ENCODE results near the gene PHF2. TPM values are rescaled to one million over a fixed set of nuclear protein-coding genes. Genes with fewer than 3 reads are reported as not detected.

Gene PHF2
- polyA plus RNA-seq, 1 of the 3 experiments (the other 2 are of a cell fraction) = 11.2 TPM

DNA sequence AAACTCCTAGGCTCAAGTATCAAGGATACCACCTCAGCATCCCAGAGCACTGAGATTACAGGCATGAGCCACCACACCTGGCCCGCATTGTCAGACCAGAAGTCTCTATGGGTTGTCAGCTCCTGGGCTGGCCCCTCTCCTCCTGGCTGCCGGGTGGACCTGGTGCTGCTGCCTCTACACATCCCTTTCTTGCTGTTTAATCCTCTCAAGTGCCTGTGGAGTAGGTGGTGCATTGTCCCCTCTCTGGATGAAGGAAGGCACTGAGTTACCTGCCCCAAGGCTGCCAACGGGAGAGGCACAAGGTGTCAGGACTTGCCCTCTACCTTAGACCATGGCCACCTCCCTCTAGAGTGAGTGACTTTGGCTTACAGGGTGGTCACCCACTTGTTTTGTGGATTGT lies 37.4 kb downstream of the PHF2 start:
- no peak overlapping the region for H3K4me2 ChIP-seq
- ChIA-PET POLR2A (no interaction called here), CTCF (no interaction called here)
- no peak overlapping the region for H2AFZ ChIP-seq (ENCODE audit: low read depth)
- 0% methylated on average over 1 of the region's 3 CpGs for WGBS (ENCODE audit: low lambda C conversion rate)
- H3K27ac ChIP-seq (ENCODE audit: low read depth in 2 of 2, low read length in 1 of 2) = no peak overlapping the region
- no peak for DNase-seq
- H3K27me3 ChIP-seq (ENCODE audit: insufficient read depth) = no peaks in the 10 kb centered on the region
- no peaks in the 10 kb centered on the region for H3F3A ChIP-seq (replicated peaks; ENCODE audit: insufficient read depth)
- no peaks in the 10 kb centered on the region; a peak in 1 of 4 replicates for H3K4me1 ChIP-seq (ENCODE audit: control insufficient read depth in 1 of 2, insufficient read depth in 2 of 2, low read depth in 1 of 2, low read length in 1 of 2)
- H3K4me3 ChIP-seq (ENCODE audit: low read depth in 2 of 2, low read length in 1 of 2) = no peak overlapping the region
- peaks cover 15% of the 10 kb centered on the region; the same call in 1 of the 2 replicates for H4K20me1 ChIP-seq (ENCODE audit: insufficient read depth)
- H3K9ac ChIP-seq = no peak overlapping the region
- H3K9me3 ChIP-seq = no peaks in the 10 kb centered on the region
- TF ChIP-seq CHD2 (IDR thresholded peaks at IDR 0.05; ENCODE audit: low read length, partially characterized antibody) (no peak), RCOR1 (IDR thresholded peaks at IDR 0.05; ENCODE audit: low read length) (no peak), SIN3A (IDR thresholded peaks at IDR 0.05; ENCODE audit: borderline replicate concordance, low read depth, low read length) (no peak), FOSL2 (IDR thresholded peaks at IDR 0.05; ENCODE audit: borderline replicate concordance, low read depth) (no peak), RFX5 (IDR thresholded peaks at IDR 0.05; ENCODE audit: low read length) (no peak), POLR2AphosphoS5 (IDR thresholded peaks at IDR 0.05; ENCODE audit: low read depth, low read length) (no peak), MEF2A (IDR thresholded peaks at IDR 0.05; ENCODE audit: borderline replicate concordance, low read depth) (no peak), EP300 (IDR thresholded peaks at IDR 0.05; ENCODE audit: borderline replicate concordance in 1 of 2, low read depth in 1 of 2, low read length in 1 of 2) (no peak), EZH2phosphoT487 (IDR thresholded peaks at IDR 0.05; ENCODE audit: borderline replicate concordance, low read depth) (no peak), FOXJ3 (CRISPR knock-in tag; IDR thresholded peaks at IDR 0.05) (no peak), ELF1 (IDR thresholded peaks at IDR 0.05) (no peak), YY1 (IDR thresholded peaks at IDR 0.05; ENCODE audit: low read depth) (no peak), SMC3 (IDR thresholded peaks at IDR 0.05; ENCODE audit: low read depth, low read length) (no peak), MXI1 (IDR thresholded peaks at IDR 0.05; ENCODE audit: low read depth, low read length) (no peak)
- TF ChIP-seq, protein P1, sequence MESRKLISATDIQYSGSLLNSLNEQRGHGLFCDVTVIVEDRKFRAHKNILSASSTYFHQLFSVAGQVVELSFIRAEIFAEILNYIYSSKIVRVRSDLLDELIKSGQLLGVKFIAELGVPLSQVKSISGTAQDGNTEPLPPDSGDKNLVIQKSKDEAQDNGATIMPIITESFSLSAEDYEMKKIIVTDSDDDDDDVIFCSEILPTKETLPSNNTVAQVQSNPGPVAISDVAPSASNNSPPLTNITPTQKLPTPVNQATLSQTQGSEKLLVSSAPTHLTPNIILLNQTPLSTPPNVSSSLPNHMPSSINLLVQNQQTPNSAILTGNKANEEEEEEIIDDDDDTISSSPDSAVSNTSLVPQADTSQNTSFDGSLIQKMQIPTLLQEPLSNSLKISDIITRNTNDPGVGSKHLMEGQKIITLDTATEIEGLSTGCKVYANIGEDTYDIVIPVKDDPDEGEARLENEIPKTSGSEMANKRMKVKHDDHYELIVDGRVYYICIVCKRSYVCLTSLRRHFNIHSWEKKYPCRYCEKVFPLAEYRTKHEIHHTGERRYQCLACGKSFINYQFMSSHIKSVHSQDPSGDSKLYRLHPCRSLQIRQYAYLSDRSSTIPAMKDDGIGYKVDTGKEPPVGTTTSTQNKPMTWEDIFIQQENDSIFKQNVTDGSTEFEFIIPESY (IDR thresholded peaks at IDR 0.05; ENCODE audit: borderline replicate concordance, low read depth) = no peak
- TF ChIP-seq, protein P2, sequence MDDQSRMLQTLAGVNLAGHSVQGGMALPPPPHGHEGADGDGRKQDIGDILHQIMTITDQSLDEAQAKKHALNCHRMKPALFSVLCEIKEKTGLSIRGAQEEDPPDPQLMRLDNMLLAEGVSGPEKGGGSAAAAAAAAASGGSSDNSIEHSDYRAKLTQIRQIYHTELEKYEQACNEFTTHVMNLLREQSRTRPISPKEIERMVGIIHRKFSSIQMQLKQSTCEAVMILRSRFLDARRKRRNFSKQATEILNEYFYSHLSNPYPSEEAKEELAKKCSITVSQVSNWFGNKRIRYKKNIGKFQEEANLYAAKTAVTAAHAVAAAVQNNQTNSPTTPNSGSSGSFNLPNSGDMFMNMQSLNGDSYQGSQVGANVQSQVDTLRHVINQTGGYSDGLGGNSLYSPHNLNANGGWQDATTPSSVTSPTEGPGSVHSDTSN (IDR thresholded peaks at IDR 0.05) = no peak
- TF ChIP-seq, protein P3, sequence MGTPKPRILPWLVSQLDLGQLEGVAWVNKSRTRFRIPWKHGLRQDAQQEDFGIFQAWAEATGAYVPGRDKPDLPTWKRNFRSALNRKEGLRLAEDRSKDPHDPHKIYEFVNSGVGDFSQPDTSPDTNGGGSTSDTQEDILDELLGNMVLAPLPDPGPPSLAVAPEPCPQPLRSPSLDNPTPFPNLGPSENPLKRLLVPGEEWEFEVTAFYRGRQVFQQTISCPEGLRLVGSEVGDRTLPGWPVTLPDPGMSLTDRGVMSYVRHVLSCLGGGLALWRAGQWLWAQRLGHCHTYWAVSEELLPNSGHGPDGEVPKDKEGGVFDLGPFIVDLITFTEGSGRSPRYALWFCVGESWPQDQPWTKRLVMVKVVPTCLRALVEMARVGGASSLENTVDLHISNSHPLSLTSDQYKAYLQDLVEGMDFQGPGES (IDR thresholded peaks at IDR 0.05; ENCODE audit: low read depth, low read length) = no peak
- TF ChIP-seq, protein P4, sequence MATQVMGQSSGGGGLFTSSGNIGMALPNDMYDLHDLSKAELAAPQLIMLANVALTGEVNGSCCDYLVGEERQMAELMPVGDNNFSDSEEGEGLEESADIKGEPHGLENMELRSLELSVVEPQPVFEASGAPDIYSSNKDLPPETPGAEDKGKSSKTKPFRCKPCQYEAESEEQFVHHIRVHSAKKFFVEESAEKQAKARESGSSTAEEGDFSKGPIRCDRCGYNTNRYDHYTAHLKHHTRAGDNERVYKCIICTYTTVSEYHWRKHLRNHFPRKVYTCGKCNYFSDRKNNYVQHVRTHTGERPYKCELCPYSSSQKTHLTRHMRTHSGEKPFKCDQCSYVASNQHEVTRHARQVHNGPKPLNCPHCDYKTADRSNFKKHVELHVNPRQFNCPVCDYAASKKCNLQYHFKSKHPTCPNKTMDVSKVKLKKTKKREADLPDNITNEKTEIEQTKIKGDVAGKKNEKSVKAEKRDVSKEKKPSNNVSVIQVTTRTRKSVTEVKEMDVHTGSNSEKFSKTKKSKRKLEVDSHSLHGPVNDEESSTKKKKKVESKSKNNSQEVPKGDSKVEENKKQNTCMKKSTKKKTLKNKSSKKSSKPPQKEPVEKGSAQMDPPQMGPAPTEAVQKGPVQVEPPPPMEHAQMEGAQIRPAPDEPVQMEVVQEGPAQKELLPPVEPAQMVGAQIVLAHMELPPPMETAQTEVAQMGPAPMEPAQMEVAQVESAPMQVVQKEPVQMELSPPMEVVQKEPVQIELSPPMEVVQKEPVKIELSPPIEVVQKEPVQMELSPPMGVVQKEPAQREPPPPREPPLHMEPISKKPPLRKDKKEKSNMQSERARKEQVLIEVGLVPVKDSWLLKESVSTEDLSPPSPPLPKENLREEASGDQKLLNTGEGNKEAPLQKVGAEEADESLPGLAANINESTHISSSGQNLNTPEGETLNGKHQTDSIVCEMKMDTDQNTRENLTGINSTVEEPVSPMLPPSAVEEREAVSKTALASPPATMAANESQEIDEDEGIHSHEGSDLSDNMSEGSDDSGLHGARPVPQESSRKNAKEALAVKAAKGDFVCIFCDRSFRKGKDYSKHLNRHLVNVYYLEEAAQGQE (IDR thresholded peaks at IDR 0.05; ENCODE audit: low read depth, low read length) = no peak
- TF ChIP-seq, protein P5, sequence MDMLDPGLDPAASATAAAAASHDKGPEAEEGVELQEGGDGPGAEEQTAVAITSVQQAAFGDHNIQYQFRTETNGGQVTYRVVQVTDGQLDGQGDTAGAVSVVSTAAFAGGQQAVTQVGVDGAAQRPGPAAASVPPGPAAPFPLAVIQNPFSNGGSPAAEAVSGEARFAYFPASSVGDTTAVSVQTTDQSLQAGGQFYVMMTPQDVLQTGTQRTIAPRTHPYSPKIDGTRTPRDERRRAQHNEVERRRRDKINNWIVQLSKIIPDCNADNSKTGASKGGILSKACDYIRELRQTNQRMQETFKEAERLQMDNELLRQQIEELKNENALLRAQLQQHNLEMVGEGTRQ (IDR thresholded peaks at IDR 0.05; ENCODE audit: borderline replicate concordance, low read depth, low read length) = no peak
- TF ChIP-seq, protein P6, sequence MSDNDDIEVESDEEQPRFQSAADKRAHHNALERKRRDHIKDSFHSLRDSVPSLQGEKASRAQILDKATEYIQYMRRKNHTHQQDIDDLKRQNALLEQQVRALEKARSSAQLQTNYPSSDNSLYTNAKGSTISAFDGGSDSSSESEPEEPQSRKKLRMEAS (IDR thresholded peaks at IDR 0.05; ENCODE audit: low read depth) = no peak
- peaks cover 0 to 6% of the 10 kb centered on the region in 2 experiments for H3K36me3 ChIP-seq (replicated peaks in 1 of 2; ENCODE audit: control insufficient read depth in 1 of 2, insufficient read depth in 2 of 2, low read length in 1 of 2)
- H3K79me2 ChIP-seq (ENCODE audit: insufficient read depth) = peaks cover 39% of the 10 kb centered on the region; the same call in 1 of the 2 replicates
- no peaks in the 10 kb centered on the region for H3K9me2 ChIP-seq

All from SK-N-SH (cell line).